Adipose tissue (tissue), 3 donors: ENCODE results near the gene FGFR4. TPM values are rescaled to one million over a fixed set of nuclear protein-coding genes. Genes with fewer than 3 reads are reported as not detected.
"Not testable (repeated sequence)": the region's sequence is repeated elsewhere in the genome, so short reads cannot be mapped to it uniquely, and the experiment has no call there.

Source experiments
- H3K27ac ChIP-seq: one replicate; pipeline ENCODE4 v1.5.1; 2013; ENCODE audit warnings: low read depth, low read length
- WGBS, 3 donors: extraction: QIAGEN DNeasy Blood & Tissue Kit; methylation state at CpG; one replicate each; pipeline ENCODE4 v1.1.7; 2013; 5-methylcytosine and 5-hydroxymethylcytosine counted together
- polyA plus RNA-seq, 3 donors: library from polyadenylated mRNA; stranded (reverse); fragments of 200-250 nt; gene quantifications; one replicate each; pipeline ENCODE4 v1.2.3, GENCODE V29; 2013
- donor health status: healthy with polysubstance abuse.
- donor health status: Bipolar disorder and iron deficiency.
- donor health status: healthy.

FGFR4 gene
- 10 to 100 TPM in 1 of 3 donors, under 1 TPM in 2; 0.56 to 18.9 (median 0.98) TPM for polyA plus RNA-seq

DNA sequence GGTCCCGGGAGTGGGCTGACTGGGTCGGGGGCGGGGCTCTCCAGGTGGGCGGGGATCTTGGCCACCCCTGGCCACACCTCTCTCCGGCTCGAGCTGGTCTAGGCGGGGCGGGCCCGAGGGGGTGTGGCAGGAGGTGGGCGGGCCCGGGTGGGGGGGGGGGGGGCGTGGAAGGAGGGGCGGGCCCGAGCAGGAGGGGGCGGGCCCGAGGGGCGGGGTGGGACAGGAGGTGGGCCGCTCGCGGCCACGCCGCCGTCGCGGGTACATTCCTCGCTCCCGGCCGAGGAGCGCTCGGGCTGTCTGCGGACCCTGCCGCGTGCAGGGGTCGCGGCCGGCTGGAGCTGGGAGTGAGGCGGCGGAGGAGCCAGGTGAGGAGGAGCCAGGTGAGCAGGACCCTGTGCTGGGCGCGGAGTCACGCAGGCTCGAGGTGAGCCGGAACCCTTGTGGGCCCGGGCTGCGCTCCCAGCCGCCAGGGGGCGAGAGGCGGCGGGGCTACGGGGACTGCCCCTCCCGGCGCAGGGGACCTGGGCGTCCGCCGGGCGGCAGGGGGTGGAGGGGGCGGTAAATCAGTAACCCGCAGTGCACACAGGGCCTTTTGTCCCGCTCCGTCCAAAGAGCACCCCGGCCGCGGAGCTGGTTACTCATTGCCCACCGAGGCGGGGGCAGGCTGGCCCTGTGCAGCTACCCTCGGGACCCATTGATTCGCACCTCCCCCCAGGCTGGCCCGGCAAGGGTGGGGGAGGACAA is at the start of gene FGFR4:
Gene FGFR4, plus strand, starts transcription at position 262 of the 744 bp plus-strand sequence. CDS start 2,688 bp downstream, outside the sequence.
- WGBS, 3 donors = 1 to 3% (median 1%) methylated on average over 45 to 62 of the region's 68 CpGs
- no peak within 1 kb of the TSS for H3K27ac ChIP-seq

DNA sequence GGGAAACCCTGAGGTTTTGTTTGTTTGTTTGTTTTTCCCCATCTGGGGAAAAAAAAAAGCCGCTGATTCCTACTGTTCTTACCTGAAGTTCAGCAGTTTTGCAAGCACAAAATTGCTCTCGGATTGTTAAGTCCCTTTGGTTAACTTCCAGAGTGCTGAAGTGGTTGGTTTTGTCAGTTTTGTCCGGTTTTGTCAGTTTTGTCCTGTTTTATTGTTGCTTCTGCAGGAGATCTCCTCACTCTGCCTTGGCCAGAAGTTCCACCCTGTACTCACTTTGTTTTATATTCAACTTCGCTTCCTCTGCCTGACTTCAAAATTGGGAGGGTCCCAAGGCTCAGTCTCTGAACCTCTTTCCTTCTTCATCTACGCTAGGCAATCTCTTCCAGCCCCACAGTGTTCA is 49.8 kb upstream of the FGFR4 start:
- 87 to 96% (median 91%) methylated on average over 5 of the region's 5 CpGs for WGBS, 3 donors
- no peak overlapping the region for H3K27ac ChIP-seq

GRCh38 chr5:177040814-177041420 is 45.8 kb upstream of the FGFR4 start:
- WGBS, 3 donors = 78 to 84% (median 81%) methylated on average over 3 of the region's 3 CpGs
- H3K27ac ChIP-seq = no peak overlapping the region

DNA sequence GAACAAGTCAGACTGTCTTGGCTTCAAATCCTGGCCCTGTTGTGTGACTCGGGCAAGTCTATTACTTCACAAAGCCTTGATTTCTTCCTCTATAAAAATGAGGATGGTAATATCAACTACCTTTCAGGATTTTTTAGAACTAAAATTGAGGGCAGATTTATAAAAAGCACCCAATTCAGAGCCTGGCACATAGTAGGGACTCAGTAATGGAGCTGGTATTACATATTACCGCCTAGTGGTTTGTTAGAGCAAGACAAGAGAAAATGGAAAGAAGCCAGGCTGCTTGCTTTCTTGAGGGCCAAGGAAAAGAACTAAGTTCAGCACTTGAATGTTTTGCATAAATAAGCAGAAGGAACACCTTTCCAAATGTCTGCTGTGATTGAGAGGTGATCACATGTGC is 44.8 kb upstream of the FGFR4 start:
- no peak overlapping the region for H3K27ac ChIP-seq
- WGBS, 3 donors = 94 to 96% (median 94%) methylated on average over 2 of the region's 2 CpGs

- WGBS, 3 donors = 86 to 98% (median 98%) methylated on average over 6 of the region's 6 CpGs
These were observed 43.6 kb upstream of the FGFR4 start for GRCh38 chr5:177043114-177043513.

DNA sequence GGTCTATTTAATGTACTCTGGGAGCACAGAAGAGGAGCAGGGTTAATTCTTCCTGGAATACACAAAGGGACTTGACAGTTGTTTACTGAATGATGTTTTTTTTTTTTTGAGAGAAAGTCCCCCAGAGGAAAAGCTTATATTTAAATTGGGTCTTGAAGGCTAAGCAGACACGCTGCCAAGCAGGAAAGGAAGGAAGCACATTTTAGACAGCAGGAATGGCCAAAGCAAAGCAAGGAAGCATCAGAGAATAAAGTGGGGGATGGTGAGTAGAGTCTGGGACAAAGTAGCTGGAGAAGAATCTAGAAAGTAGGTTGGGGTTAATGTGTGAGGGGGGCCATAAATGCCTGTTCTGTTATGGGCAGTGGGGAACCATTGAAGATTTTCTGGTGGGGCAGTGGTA is 42.8 kb upstream of the FGFR4 start:
- no peak overlapping the region for H3K27ac ChIP-seq
- 29 to 68% (median 55%) methylated on average over 1 of the region's 1 CpG for WGBS, 3 donors

More at GRCh38 chr5:177043114-177043513, 43.6 kb upstream of the FGFR4 start:
- no peak overlapping the region for H3K27ac ChIP-seq

DNA sequence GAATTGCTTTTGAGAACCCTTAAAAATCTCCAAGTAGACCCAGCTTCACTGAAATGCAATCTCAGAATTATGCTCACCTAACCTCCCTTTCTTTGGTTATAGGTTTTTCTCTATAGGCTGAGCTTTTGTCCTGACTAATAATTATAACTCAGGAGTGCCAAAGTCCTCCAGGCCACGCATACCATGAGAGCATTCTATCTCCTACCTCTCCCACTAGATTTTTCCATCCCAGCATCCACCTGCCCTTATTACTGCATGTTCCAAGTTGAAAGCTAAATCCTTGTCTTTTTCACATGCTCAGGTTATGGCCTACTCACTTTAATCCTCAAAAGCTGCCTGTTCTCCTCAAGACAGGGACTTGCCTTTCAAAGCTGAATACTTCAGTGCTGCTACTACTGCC is 42.1 kb upstream of the FGFR4 start:
- 91 to 100% (median 94%) methylated on average over 1 of the region's 1 CpG for WGBS, 3 donors
- H3K27ac ChIP-seq = no peak overlapping the region

- H3K27ac ChIP-seq = no peak overlapping the region
- 92 to 96% (median 94%) methylated on average over 4 of the region's 4 CpGs for WGBS, 3 donors
These were observed 41.1 kb upstream of the FGFR4 start for GRCh38 chr5:177045631-177046030.

GRCh38 chr5:177048531-177048930 is 38.2 kb upstream of the FGFR4 start:
- WGBS, 3 donors = 95 to 98% (median 97%) methylated on average over 7 of the region's 7 CpGs
- not testable (repeated sequence) for H3K27ac ChIP-seq

DNA sequence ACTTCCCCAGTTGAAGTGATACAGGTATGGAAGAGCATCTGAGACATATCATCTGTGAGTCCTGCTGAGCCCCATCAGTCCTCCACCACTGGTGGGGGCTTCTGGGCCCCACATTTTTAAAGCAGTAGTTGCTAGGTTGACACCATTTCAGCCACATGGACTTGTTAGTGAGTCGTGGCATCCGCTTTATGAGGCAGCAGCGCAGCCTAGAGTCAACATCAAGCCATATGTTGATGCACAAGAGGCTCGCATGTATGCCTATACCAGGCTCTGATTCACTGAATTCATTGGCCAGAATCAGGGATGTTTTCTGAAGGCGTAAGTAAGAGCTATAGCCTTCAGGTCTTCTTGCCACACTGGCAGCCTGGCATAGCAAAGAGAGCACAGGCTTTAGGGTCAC is 37.4 kb upstream of the FGFR4 start:
- H3K27ac ChIP-seq = no peak overlapping the region
- 95 to 98% (median 95%) methylated on average over 5 of the region's 5 CpGs for WGBS, 3 donors

- WGBS, 3 donors = 70 to 79% (median 72%) methylated on average over 12 of the region's 12 CpGs
- H3K27ac ChIP-seq = no peak overlapping the region
These were observed 22.0 kb upstream of the FGFR4 start for GRCh38 chr5:177064500-177065277.

GRCh38 chr5:177065491-177065890 is 21.2 kb upstream of the FGFR4 start:
- no peak overlapping the region for H3K27ac ChIP-seq
- WGBS, 3 donors = 78 to 87% (median 84%) methylated on average over 6 of the region's 6 CpGs

- 96% methylated on average over 2 of the region's 2 CpGs for WGBS, 3 donors
- no peak overlapping the region for H3K27ac ChIP-seq
These were observed 20.5 kb upstream of the FGFR4 start for GRCh38 chr5:177066224-177066623.

DNA sequence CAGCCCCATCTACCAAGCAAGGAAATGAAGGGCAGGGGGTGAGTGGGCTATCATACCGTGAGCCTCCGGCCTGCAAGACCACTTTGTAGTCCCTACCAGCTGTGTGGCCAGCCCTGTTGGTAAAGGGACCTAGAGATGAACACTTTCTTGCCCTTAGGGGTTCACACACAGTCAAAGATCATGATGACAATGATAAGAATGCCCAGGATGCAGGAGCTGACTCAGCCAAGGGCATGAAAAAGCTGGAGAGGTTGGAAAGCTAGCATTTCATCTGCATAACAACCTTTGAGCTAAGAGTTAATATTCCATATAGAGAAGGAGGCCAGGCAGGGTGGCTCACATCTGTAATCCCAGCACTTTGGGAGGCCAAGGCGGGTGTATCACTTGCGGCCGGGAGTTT is 19.2 kb upstream of the FGFR4 start:
- WGBS, 3 donors = 93 to 100% (median 98%) methylated on average over 5 of the region's 5 CpGs
- no peak overlapping the region for H3K27ac ChIP-seq

GRCh38 chr5:177070536-177071191 is 16.1 kb upstream of the FGFR4 start:
- 91 to 95% (median 95%) methylated on average over 6 of the region's 6 CpGs for WGBS, 3 donors
- H3K27ac ChIP-seq = no peak overlapping the region

GRCh38 chr5:177071666-177072385 is 14.9 kb upstream of the FGFR4 start:
- no peak overlapping the region for H3K27ac ChIP-seq
- 18 to 22% (median 21%) methylated on average over 5 of the region's 6 CpGs for WGBS, 3 donors

DNA sequence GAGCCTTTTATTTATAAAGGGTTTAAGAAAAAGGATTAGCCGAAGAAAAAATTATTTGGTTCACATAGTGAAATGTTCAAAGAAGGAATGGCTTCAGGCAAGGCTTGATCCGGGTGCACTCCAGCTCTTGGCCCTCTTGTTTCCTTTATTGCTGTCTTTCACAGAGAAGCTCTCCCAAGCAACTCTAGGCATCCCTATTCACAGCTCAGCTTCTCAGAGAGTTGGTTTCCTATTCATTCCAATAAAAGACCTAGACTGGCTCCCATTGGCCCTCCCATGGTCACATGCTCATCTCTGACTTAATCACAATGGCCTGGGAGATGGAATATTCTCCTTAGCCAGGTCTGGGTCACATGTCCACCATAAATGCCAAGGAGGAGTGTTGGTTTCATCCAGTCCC is 9.4 kb upstream of the FGFR4 start:
- no peak overlapping the region for H3K27ac ChIP-seq
- 93 to 95% (median 95%) methylated on average over 2 of the region's 2 CpGs for WGBS, 3 donors

DNA sequence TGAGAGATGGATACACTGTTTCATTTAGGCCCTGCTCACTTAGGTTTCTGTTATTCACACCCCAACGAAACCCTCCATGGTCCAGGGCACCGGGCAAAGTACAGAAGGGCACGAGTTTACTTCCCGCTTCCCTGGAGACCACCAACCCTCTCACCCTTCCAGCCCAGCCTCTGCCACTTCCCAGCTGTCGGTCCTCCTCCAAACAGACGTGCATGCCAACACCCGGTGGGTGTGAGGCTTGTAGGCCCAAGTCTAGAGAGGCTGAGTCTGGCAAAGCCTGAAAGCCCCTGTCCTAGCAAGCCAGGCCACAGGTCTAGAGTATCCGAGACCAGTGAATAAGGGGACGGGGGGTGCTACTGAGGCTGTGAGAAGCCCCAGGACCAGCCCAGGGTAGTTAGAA is 7.1 kb upstream of the FGFR4 start:
- WGBS, 3 donors = 72 to 83% (median 81%) methylated on average over 9 of the region's 9 CpGs

More for the DNA sequence above, 7.1 kb upstream of the FGFR4 start:
- H3K27ac ChIP-seq = no peak overlapping the region
